GM12878 (cell line): ENCODE data around the gene ENDOV.

ENCODE experiments used
- ATF7 ChIP-seq: fragments of 450-650 bp; IDR thresholded peaks from 2 replicates; pipeline ENCODE4 v1.6.1; 2016; ENCODE audit warnings: low read depth, mild to moderate bottlenecking
- CREM ChIP-seq: IDR thresholded peaks from 2 replicates; pipeline ENCODE4 v1.6.1; 2014; ENCODE audit warnings: antibody characterized with exemption, low read depth
- CTCF ChIP-seq, 3 experiments: IDR thresholded peaks in 2 of 3; conservative IDR thresholded peaks in 1 of 3; 2 replicates each; pipeline ENCODE4 v1.5.1; 2011; ENCODE audit warnings: low read depth in 3 of 3, low read length in 3 of 3, mild to moderate bottlenecking in 3 of 3, control low read depth in 2 of 3, moderate library complexity in 2 of 3, inconsistent platforms in 1 of 3, mixed read lengths in 1 of 3; ENCODE audit not compliant: control insufficient read depth in 2 of 3, insufficient read depth in 1 of 3; ENCODE audit errors: extremely low read depth in 1 of 3
- EZH2 ChIP-seq: IDR thresholded peaks from 2 replicates; pipeline ENCODE4 v1.6.1; 2012; ENCODE audit warnings: low read depth, mild to moderate bottlenecking, control low read depth, inconsistent platforms, low read length, borderline replicate concordance; ENCODE audit not compliant: control insufficient read depth
- GABPA ChIP-seq: IDR thresholded peaks from 2 replicates; pipeline ENCODE4 v1.6.1; 2014; ENCODE audit warnings: antibody characterized with exemption, low read depth, mild to moderate bottlenecking, inconsistent platforms
- RCOR1 ChIP-seq: conservative IDR thresholded peaks from 2 replicates; pipeline ENCODE4 v1.6.1; 2012; ENCODE audit warnings: low read depth, low read length, improper control_type of control experiment
- SIN3A ChIP-seq: IDR thresholded peaks from 2 replicates; pipeline ENCODE4 v1.6.1; 2012; ENCODE audit warnings: low read depth, low read length, improper control_type of control experiment
- SP1 ChIP-seq: IDR thresholded peaks from one replicate; pipeline ENCODE4 v1.6.1; 2011; ENCODE audit warnings: low read depth, low read length
- ZNF592 ChIP-seq: fragments of 450-650 bp; IDR thresholded peaks from 2 replicates; pipeline ENCODE4 v1.6.1; 2017; ENCODE audit warnings: mild to moderate bottlenecking, moderate library complexity
- ZZZ3 ChIP-seq: IDR thresholded peaks from 2 replicates; pipeline ENCODE4 v1.6.1; 2011; ENCODE audit warnings: low read depth; ENCODE audit not compliant: control insufficient read depth, insufficient read length
- TF ChIP-seq, protein P1 (sequence below): IDR thresholded peaks from 2 replicates; pipeline ENCODE4 v1.6.1; 2011; ENCODE audit warnings: borderline replicate concordance, low read depth, mild to moderate bottlenecking, moderate library complexity, low read length; ENCODE audit not compliant: insufficient read depth, poor library complexity, severe bottlenecking

GRCh38 chr17:80381416-80381923 lies 33.5 kb upstream of the ENDOV start:
- no peak for TF ChIP-seq EZH2
- no peak for TF ChIP-seq CTCF (IDR thresholded peaks at IDR 0.05 in 2 of 3, conservative IDR thresholded peaks at IDR 0.05 in 1 of 3; ENCODE audit: control insufficient read depth in 2 of 3, extremely low read depth in 1 of 3, insufficient read depth in 1 of 3, low read depth in 3 of 3, low read length in 3 of 3)
- no peak for TF ChIP-seq CREM
- TF ChIP-seq, protein P1, sequence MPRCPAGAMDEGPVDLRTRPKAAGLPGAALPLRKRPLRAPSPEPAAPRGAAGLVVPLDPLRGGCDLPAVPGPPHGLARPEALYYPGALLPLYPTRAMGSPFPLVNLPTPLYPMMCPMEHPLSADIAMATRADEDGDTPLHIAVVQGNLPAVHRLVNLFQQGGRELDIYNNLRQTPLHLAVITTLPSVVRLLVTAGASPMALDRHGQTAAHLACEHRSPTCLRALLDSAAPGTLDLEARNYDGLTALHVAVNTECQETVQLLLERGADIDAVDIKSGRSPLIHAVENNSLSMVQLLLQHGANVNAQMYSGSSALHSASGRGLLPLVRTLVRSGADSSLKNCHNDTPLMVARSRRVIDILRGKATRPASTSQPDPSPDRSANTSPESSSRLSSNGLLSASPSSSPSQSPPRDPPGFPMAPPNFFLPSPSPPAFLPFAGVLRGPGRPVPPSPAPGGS: no peak
- TF ChIP-seq RCOR1: no peak
- no peak for TF ChIP-seq GABPA
- TF ChIP-seq ATF7: no peak
- TF ChIP-seq SP1: no peak
- TF ChIP-seq SIN3A: no peak
- TF ChIP-seq ZZZ3: no peak
- TF ChIP-seq ZNF592: no peak
